ENCODE results near the gene ADRB2.

- no peak for TF ChIP-seq POLR2A (IDR thresholded peaks at IDR 0.05)
- TF ChIP-seq CTCF (IDR thresholded peaks at IDR 0.05): no peak
These were observed 5.5 kb downstream of the ADRB2 start for GRCh38 chr5:148831590-148832565.
